WTC11 (cell line): Measurements from ENCODE around the gene ALK.

Experiments
- CTCF ChIP-seq: fragments of 200-600 bp; IDR thresholded peaks from 2 replicates; pipeline ENCODE4 v1.8.0; 2022; ENCODE audit warnings: antibody characterized with exemption
- NR3C1 ChIP-seq: sonication (generic); formaldehyde crosslinking; conservative IDR thresholded peaks from 2 replicates; pipeline ENCODE4 v1.8.1; 2023; ENCODE audit warnings: low read depth, mild to moderate bottlenecking, missing genetic modification reagents
- PRDM15 ChIP-seq: sonication (generic); formaldehyde crosslinking; IDR thresholded peaks from 2 replicates; pipeline ENCODE4 v1.8.0; 2022; ENCODE audit warnings: missing genetic modification reagents
- ZNF396 ChIP-seq: fragments of 250-450 bp; sonication (Bioruptor Pico); IDR thresholded peaks from 2 replicates; pipeline ENCODE4 v1.8.0; 2021; ENCODE audit warnings: mild to moderate bottlenecking, moderate library complexity, borderline replicate concordance
- TF ChIP-seq, protein P1 (sequence below): sonication (generic); formaldehyde crosslinking; conservative IDR thresholded peaks from 2 replicates; pipeline ENCODE4 v1.8.1; 2022; ENCODE audit warnings: mild to moderate bottlenecking, missing genetic modification reagents

DNA sequence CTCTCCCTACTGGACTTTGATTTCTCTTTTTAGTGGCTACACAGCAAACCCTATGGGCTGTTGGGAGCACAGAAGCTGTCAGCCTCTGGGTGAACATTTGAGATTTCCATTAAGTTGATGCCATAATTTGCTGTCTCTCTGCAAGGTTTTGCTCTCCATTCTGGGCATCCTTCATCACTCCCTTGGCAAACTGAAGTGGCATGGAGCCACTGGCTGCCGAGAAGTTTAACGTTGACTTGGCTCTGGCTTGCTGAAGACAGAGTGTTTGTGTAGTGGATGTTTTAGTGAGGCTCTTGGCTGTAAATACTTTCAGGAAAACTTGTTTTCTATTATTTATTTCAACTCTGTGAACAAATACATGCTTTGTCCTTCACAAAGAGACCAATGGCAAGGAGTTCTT, 91.5 kb downstream of the ALK start:
- TF ChIP-seq NR3C1 (CRISPR knock-in tag), result no peak
- no peak for TF ChIP-seq CTCF
- TF ChIP-seq ZNF396, result no peak
- TF ChIP-seq, protein P1, sequence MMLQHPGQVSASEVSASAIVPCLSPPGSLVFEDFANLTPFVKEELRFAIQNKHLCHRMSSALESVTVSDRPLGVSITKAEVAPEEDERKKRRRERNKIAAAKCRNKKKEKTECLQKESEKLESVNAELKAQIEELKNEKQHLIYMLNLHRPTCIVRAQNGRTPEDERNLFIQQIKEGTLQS, result no peak
- TF ChIP-seq PRDM15 (CRISPR knock-in tag), result no peak
